HepG2 (cell line): ENCODE results near the gene ZNF184. TPM values are rescaled to one million over a fixed set of nuclear protein-coding genes. Genes with fewer than 3 reads are reported as not detected.

Experiments
- CAMTA2 ChIP-seq: sonication (generic); formaldehyde crosslinking; IDR thresholded peaks from 2 replicates; pipeline ENCODE4 v1.4.0; 2020; ENCODE audit warnings: mild to moderate bottlenecking, missing genetic modification reagents, borderline replicate concordance
- CENPT ChIP-seq: sonication (generic); formaldehyde crosslinking; IDR thresholded peaks from 2 replicates; pipeline ENCODE4 v1.8.0; 2022; ENCODE audit warnings: low read depth, mild to moderate bottlenecking, moderate library complexity, missing genetic modification reagents
- EHMT2 ChIP-seq: fragments of 200-600 bp; sonication (generic); IDR thresholded peaks from 2 replicates; pipeline ENCODE4 v1.7.0; 2017; ENCODE audit warnings: antibody characterized with exemption, low read depth, low read length, borderline replicate concordance
- EZH2 ChIP-seq: conservative IDR thresholded peaks from 2 replicates; pipeline ENCODE4 v1.6.1; 2012; ENCODE audit warnings: mild to moderate bottlenecking, low read depth, low read length, moderate library complexity
- FOXA1 ChIP-seq, 2 experiments: fragments of 450-650 bp in 1 of 2; sonication (generic) in 1 of 2; formaldehyde crosslinking in 1 of 2; IDR thresholded peaks; 2 replicates each; pipeline versions ENCODE4 v1.4.0 to v1.6.1; 2016 to 2020; ENCODE audit warnings: missing genetic modification reagents in 1 of 2
- FOXK2 ChIP-seq: fragments of 450-650 bp; IDR thresholded peaks from 2 replicates; pipeline ENCODE4 v1.6.1; 2016
- GTF2F1 ChIP-seq: fragments of 150-350 bp; IDR thresholded peaks from 2 replicates; pipeline ENCODE4 v1.6.1; 2014; ENCODE audit warnings: low read length
- HDAC2 ChIP-seq: sonication (generic); formaldehyde crosslinking; IDR thresholded peaks from 2 replicates; pipeline ENCODE4 v1.4.0; 2020; ENCODE audit warnings: missing genetic modification reagents
- HNRNPH1 ChIP-seq: fragments of 200-400 bp; formaldehyde crosslinking; optimal IDR thresholded peaks from 2 replicates; pipeline ENCODE3; 2017; ENCODE audit warnings: mild to moderate bottlenecking, low read depth, low read length
- MAF1 ChIP-seq: sonication (generic); formaldehyde crosslinking; IDR thresholded peaks from 2 replicates; pipeline ENCODE4 v1.5.0; 2020; ENCODE audit warnings: missing genetic modification reagents, borderline replicate concordance
- MED8 ChIP-seq: sonication (generic); formaldehyde crosslinking; IDR thresholded peaks from 2 replicates; pipeline ENCODE4 v1.8.1; 2023; ENCODE audit warnings: mild to moderate bottlenecking, missing genetic modification reagents; ENCODE audit not compliant: insufficient replicate concordance
- NAIF1 ChIP-seq: sonication (generic); formaldehyde crosslinking; IDR thresholded peaks from 2 replicates; pipeline ENCODE4 v1.5.0; 2020; ENCODE audit warnings: mild to moderate bottlenecking, missing genetic modification reagents, borderline replicate concordance
- NFE2L1 ChIP-seq: sonication (generic); formaldehyde crosslinking; IDR thresholded peaks from 2 replicates; pipeline ENCODE4 v1.4.0; 2020; ENCODE audit warnings: missing genetic modification reagents, mild to moderate bottlenecking, borderline replicate concordance
- RBFOX2 ChIP-seq: fragments of 200-400 bp; formaldehyde crosslinking; IDR thresholded peaks from 2 replicates; pipeline ENCODE4 v1.6.1; 2017; ENCODE audit warnings: low read depth, mild to moderate bottlenecking, low read length
- SCMH1 ChIP-seq: sonication (generic); formaldehyde crosslinking; IDR thresholded peaks from 2 replicates; pipeline ENCODE4 v1.9.0; 2021; ENCODE audit warnings: missing genetic modification reagents, mild to moderate bottlenecking, borderline replicate concordance
- SMYD3 ChIP-seq: sonication (generic); formaldehyde crosslinking; IDR thresholded peaks from 2 replicates; pipeline ENCODE4 v1.8.1; 2023; ENCODE audit warnings: mild to moderate bottlenecking, missing genetic modification reagents
- SNAPC2 ChIP-seq: sonication (generic); formaldehyde crosslinking; IDR thresholded peaks from 2 replicates; pipeline ENCODE4 v1.8.1; 2022; ENCODE audit warnings: mild to moderate bottlenecking, missing genetic modification reagents
- SP4 ChIP-seq: sonication (generic); formaldehyde crosslinking; IDR thresholded peaks from 2 replicates; pipeline ENCODE4 v1.8.1; 2023; ENCODE audit warnings: mild to moderate bottlenecking, missing genetic modification reagents
- ZNF10 ChIP-seq: sonication (generic); formaldehyde crosslinking; IDR thresholded peaks from 2 replicates; pipeline ENCODE4 v1.4.0; 2020; ENCODE audit warnings: mild to moderate bottlenecking, low read depth, missing genetic modification reagents, borderline replicate concordance
- ZNF121 ChIP-seq: sonication (generic); formaldehyde crosslinking; IDR thresholded peaks from 2 replicates; pipeline ENCODE4 v1.5.0; 2020; ENCODE audit warnings: mild to moderate bottlenecking, missing genetic modification reagents
- ZNF138 ChIP-seq: sonication (generic); formaldehyde crosslinking; IDR thresholded peaks from 2 replicates; pipeline ENCODE4 v1.5.0; 2020; ENCODE audit warnings: mild to moderate bottlenecking, low read depth, missing genetic modification reagents
- ZNF501 ChIP-seq: sonication (generic); formaldehyde crosslinking; IDR thresholded peaks from 2 replicates; pipeline ENCODE4 v1.5.1; 2020; ENCODE audit warnings: mild to moderate bottlenecking, moderate library complexity, missing genetic modification reagents
- ZNF530 ChIP-seq: sonication (generic); formaldehyde crosslinking; IDR thresholded peaks from 2 replicates; pipeline ENCODE4 v1.5.0; 2020; ENCODE audit warnings: low read depth, mild to moderate bottlenecking, missing genetic modification reagents
- ZNF7 ChIP-seq: IDR thresholded peaks from 2 replicates; pipeline ENCODE4 v1.6.1; 2016; ENCODE audit warnings: missing biosample characterization, missing genetic modification reagents
- ZNF792 ChIP-seq: IDR thresholded peaks from 2 replicates; pipeline ENCODE4 v1.6.1; 2016
- polyA plus RNA-seq, 8 experiments: library from polyadenylated mRNA; depleted of rRNA in 3 of 8; stranded (reverse) in 7 of 8; unstranded in 1 of 8; fragments of >200 nt; fragmentation: Illumina TruSeq in 4 of 8; extraction: Trizol in 4 of 8; gene quantifications; 2 replicates each; pipeline versions ENCODE4 v1.2.1 to v1.2.3, GENCODE V29; 2011 to 2016; ENCODE audit warnings: low read depth in 4 of 8, missing spikeins in 1 of 8, mixed read lengths in 1 of 8; ENCODE audit not compliant: insufficient read depth in 1 of 8
- total RNA-seq, 5 experiments: library from RNA; depleted of rRNA; stranded (reverse); fragments of >200 nt; fragmentation: Illumina TruSeq; extraction: Trizol; gene quantifications; 2 replicates each; pipeline ENCODE4 v1.2.3, GENCODE V29; 2016; ENCODE audit warnings: low read depth in 1 of 5
- TF ChIP-seq, protein P1 (sequence below): sonication (generic); formaldehyde crosslinking; IDR thresholded peaks from 2 replicates; pipeline ENCODE4 v1.4.0; 2020; ENCODE audit warnings: missing genetic modification reagents, borderline replicate concordance
- TF ChIP-seq, protein P2 (sequence below): sonication (generic); formaldehyde crosslinking; IDR thresholded peaks from 2 replicates; pipeline ENCODE4 v1.4.0; 2020; ENCODE audit warnings: missing genetic modification reagents, borderline replicate concordance
- TF ChIP-seq, protein P3 (sequence below): sonication (generic); formaldehyde crosslinking; IDR thresholded peaks from 2 replicates; pipeline ENCODE4 v1.8.1; 2023; ENCODE audit warnings: mild to moderate bottlenecking, missing genetic modification reagents

The ZNF184 gene
- total and polyA plus RNA-seq, 2 of the 13 experiments (the other 11 are each of a cell fraction or from before 2014, with no cell fraction given), result 2.1 to 10.1 TPM

DNA sequence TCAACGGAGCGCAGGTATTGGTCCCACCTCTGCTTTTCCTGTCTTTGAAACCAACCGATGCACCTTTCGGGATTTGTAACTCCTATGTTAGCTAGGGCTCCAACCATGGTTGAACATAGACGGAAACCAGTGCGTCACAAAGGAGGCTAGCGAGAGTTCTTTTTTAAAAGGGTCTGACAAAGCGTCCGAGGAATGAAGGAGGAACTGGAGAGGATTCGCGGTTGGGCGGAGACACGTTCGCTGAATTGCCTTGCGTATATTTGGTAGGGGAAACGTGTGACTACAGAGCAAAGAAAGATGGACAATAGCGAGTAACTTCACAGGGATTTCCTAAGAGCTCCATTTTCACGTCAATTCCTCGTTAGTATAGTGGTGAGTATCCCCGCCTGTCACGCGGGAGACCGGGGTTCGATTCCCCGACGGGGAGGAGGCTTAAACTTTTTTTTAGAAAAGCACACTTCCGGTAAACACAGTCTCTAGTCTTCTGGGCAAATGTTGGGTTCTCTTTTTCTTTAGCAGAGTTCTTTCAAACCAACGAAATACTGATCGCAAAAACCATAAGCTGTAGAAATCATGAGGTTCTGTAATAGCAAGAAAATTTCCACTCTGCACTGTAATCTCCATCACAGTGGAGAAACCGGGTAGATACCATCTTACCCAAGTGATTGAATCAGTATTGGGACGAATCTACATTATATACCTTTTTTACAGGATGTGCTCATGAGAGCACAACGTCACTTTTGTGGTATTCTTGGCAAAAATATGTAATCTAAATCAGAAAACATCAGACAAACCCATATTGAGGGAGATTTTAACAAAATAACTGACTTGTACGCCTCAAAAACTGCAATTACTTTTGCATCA lies 6.6 kb upstream of the ZNF184 start (continued):
- TF ChIP-seq, protein P1, sequence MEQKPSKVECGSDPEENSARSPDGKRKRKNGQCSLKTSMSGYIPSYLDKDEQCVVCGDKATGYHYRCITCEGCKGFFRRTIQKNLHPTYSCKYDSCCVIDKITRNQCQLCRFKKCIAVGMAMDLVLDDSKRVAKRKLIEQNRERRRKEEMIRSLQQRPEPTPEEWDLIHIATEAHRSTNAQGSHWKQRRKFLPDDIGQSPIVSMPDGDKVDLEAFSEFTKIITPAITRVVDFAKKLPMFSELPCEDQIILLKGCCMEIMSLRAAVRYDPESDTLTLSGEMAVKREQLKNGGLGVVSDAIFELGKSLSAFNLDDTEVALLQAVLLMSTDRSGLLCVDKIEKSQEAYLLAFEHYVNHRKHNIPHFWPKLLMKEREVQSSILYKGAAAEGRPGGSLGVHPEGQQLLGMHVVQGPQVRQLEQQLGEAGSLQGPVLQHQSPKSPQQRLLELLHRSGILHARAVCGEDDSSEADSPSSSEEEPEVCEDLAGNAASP (CRISPR knock-in tag), result peak; percentile 60; the same call in 1 of the 2 replicates
- TF ChIP-seq EHMT2, result no peak; the same call in 1 of the 2 replicates
- TF ChIP-seq, protein P2, sequence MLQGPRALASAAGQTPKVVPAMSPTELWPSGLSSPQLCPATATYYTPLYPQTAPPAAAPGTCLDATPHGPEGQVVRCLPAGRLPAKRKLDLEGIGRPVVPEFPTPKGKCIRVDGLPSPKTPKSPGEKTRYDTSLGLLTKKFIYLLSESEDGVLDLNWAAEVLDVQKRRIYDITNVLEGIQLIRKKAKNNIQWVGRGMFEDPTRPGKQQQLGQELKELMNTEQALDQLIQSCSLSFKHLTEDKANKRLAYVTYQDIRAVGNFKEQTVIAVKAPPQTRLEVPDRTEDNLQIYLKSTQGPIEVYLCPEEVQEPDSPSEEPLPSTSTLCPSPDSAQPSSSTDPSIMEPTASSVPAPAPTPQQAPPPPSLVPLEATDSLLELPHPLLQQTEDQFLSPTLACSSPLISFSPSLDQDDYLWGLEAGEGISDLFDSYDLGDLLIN (CRISPR knock-in tag), result no peak
- no peak for TF ChIP-seq ZNF530 (CRISPR knock-in tag)
- TF ChIP-seq ZNF121 (CRISPR knock-in tag), result no peak
- no peak; the same call in 1 of the 2 replicates for TF ChIP-seq NAIF1 (CRISPR knock-in tag)
- TF ChIP-seq GTF2F1, result no peak
- peak; percentile 52; the same call in 1 of the 2 replicates for TF ChIP-seq HDAC2 (CRISPR knock-in tag)
- no peak for TF ChIP-seq FOXA1 (IDR thresholded peaks at IDR 0.05)
- peak; percentile 27; the same call in 1 of the 2 replicates for TF ChIP-seq FOXA1 (CRISPR knock-in tag; IDR thresholded peaks at IDR 0.05)
- no peak for TF ChIP-seq RBFOX2
- TF ChIP-seq CAMTA2 (CRISPR knock-in tag), result no peak
- no peak for TF ChIP-seq EZH2
- TF ChIP-seq MAF1 (CRISPR knock-in tag), result peak; percentile 96
- no peak for TF ChIP-seq SCMH1 (CRISPR knock-in tag)
- TF ChIP-seq FOXK2, result 0 out of 2 replicates have a peak, but pooled peaks have one; percentile 8
- TF ChIP-seq ZNF501 (CRISPR knock-in tag), result peak; percentile 67
- TF ChIP-seq CENPT, result no peak
- TF ChIP-seq NFE2L1 (CRISPR knock-in tag), result no peak
- peak; percentile 69; the same call in 1 of the 2 replicates for TF ChIP-seq SMYD3 (CRISPR knock-in tag)
- TF ChIP-seq, protein P3, sequence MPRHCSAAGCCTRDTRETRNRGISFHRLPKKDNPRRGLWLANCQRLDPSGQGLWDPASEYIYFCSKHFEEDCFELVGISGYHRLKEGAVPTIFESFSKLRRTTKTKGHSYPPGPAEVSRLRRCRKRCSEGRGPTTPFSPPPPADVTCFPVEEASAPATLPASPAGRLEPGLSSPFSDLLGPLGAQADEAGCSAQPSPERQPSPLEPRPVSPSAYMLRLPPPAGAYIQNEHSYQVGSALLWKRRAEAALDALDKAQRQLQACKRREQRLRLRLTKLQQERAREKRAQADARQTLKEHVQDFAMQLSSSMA (CRISPR knock-in tag), result no peak
- TF ChIP-seq ZNF138 (CRISPR knock-in tag), result no peak
- TF ChIP-seq MED8, result no peak
- TF ChIP-seq ZNF792 (CRISPR knock-in tag), result 0 out of 2 replicates have a peak, but pooled peaks have one; percentile 67
- no peak for TF ChIP-seq ZNF7 (CRISPR knock-in tag)
- no peak for TF ChIP-seq HNRNPH1
- TF ChIP-seq SNAPC2 (CRISPR knock-in tag), result 0 out of 2 replicates have a peak, but pooled peaks have one; percentile 39
- no peak for TF ChIP-seq ZNF10 (CRISPR knock-in tag)
- TF ChIP-seq SP4 (CRISPR knock-in tag), result no peak
